ENCODE results near the gene GDA. TPM values are rescaled to one million over a fixed set of nuclear protein-coding genes. Genes with fewer than 3 reads are reported as not detected.

GDA gene
- total RNA-seq, 1 experiment from 2014 or later: 142 TPM

DNA sequence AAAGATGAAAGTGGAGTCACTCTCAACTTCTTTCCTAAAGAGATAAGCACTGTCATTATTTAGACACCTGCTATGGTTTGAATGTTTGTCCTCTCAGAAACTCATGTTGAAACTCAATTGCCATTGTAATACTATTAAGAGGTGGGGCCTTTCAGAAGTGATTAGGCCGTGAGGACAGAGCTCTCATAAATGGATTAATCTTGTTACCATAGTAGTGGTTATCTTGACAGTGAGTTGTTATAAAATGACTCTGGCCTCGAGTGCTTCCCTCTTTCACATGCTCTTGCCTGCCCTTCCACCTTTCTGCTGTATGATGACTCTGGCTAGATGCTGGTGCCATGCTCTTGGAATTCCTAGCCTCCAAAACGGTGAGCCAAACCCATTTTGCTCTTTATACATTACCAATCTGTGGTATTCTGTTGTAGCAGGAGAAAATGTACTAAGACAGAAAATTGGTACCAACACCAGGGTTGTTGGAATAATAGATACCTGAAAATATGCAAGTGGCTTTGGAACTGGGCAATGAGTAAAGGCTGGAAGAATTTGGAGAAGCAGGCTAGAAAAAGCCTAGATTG is 38.0 kb downstream of the GDA start:
- intact Hi-C loops (cut with micrococcal nuclease; ENCODE audit: unreplicated experiment): no loop called here
- POLR2A ChIA-PET (ENCODE audit: unreplicated experiment): no interaction called here
- 0 out of 2 replicates have a peak, but pooled peaks cover 9% of the 10 kb centered on the region for H3K79me2 ChIP-seq (ENCODE audit: low read depth)

GRCh38 chr9:72188232-72188631 is 39.0 kb downstream of the GDA start:
- no peak overlapping the region for H3K27ac ChIP-seq
- no peaks in the 10 kb centered on the region for H3K27me3 ChIP-seq (ENCODE audit: insufficient read depth, low read depth)
- ChIA-PET CTCF (no interaction called here), POLR2A (ENCODE audit: unreplicated experiment) (no interaction called here)
- TF ChIP-seq EZH2 (IDR thresholded peaks at IDR 0.05; ENCODE audit: low read depth) (no peak), CTCF (conservative IDR thresholded peaks at IDR 0.05) (no peak)
- no peak for DNase-seq
- 0 out of 2 replicates have a peak, but pooled peaks cover 9% of the 10 kb centered on the region for H3K79me2 ChIP-seq (ENCODE audit: low read depth)
- H3K9me3 ChIP-seq (ENCODE audit: insufficient read depth, low read depth): no peaks in the 10 kb centered on the region
- H3K36me3 ChIP-seq (ENCODE audit: low read depth): no peaks in the 10 kb centered on the region
- H3K9me2 ChIP-seq (ENCODE audit: insufficient read depth): no peaks in the 10 kb centered on the region
- no peak overlapping the region for H2AFZ ChIP-seq
- H3F3A ChIP-seq (ENCODE audit: insufficient read depth, low read depth): no peaks in the 10 kb centered on the region
- H4K20me1 ChIP-seq (ENCODE audit: insufficient read depth): no peaks in the 10 kb centered on the region
- no peak overlapping the region for H3K4me2 ChIP-seq
- no TSS peak for BruUV-seq (replicated peaks)
- no peaks in the 10 kb centered on the region for H3K4me1 ChIP-seq (replicated peaks; ENCODE audit: insufficient read depth)
- H3K4me3 ChIP-seq: no peak overlapping the region
- intact Hi-C loops (cut with micrococcal nuclease; ENCODE audit: unreplicated experiment): no loop called here

More for the DNA sequence above, 38.0 kb downstream of the GDA start:
- Histone ChIP-seq H3K9me3 (ENCODE audit: insufficient read depth, low read depth) (no peaks in the 10 kb centered on the region), H3K27ac (no peak overlapping the region), H3K4me3 (no peak overlapping the region), H3K4me1 (replicated peaks; ENCODE audit: insufficient read depth) (no peaks in the 10 kb centered on the region), H3K36me3 (ENCODE audit: low read depth) (0 out of 2 replicates have a peak, but pooled peaks cover under 1% of the 10 kb centered on the region), H3K9me2 (ENCODE audit: insufficient read depth) (no peaks in the 10 kb centered on the region), H3K27me3 (ENCODE audit: insufficient read depth, low read depth) (no peaks in the 10 kb centered on the region), H3K4me2 (no peak overlapping the region), H2AFZ (no peak overlapping the region), H3F3A (ENCODE audit: insufficient read depth, low read depth) (no peaks in the 10 kb centered on the region), H4K20me1 (ENCODE audit: insufficient read depth) (no peaks in the 10 kb centered on the region)
- no peak for TF ChIP-seq CTCF (conservative IDR thresholded peaks at IDR 0.05)
- no peak for TF ChIP-seq EZH2 (IDR thresholded peaks at IDR 0.05; ENCODE audit: low read depth)
- no peak for DNase-seq
- no TSS peak for BruUV-seq (replicated peaks)
- CTCF ChIA-PET: no interaction called here

- H3K27me3 ChIP-seq (ENCODE audit: insufficient read depth, low read depth): no peaks in the 10 kb centered on the region
- H3F3A ChIP-seq (ENCODE audit: insufficient read depth, low read depth): no peaks in the 10 kb centered on the region
- no peak overlapping the region for H3K27ac ChIP-seq
- DNase-seq: peak in 1 of 2 experiments; percentile 10
- BruUV-seq (replicated peaks): no TSS peak
- no peak for TF ChIP-seq CTCF (conservative IDR thresholded peaks at IDR 0.05)
- no peak for TF ChIP-seq EZH2 (IDR thresholded peaks at IDR 0.05; ENCODE audit: low read depth)
- no peak overlapping the region for H3K4me3 ChIP-seq
- H3K36me3 ChIP-seq (ENCODE audit: low read depth): no peaks in the 10 kb centered on the region
- CTCF ChIA-PET: interaction anchor here (1.4 kb wide), 1 partner anchor 17 kb away, joined by 17 read pairs; no protein-coding TSS in a partner anchor
- no peak overlapping the region for H2AFZ ChIP-seq
- POLR2A ChIA-PET (ENCODE audit: unreplicated experiment): no interaction called here
- intact Hi-C loops (cut with micrococcal nuclease; ENCODE audit: unreplicated experiment): no loop called here
- 0 out of 2 replicates have a peak, but pooled peaks cover 6% of the 10 kb centered on the region for H3K79me2 ChIP-seq (ENCODE audit: low read depth)
- no peaks in the 10 kb centered on the region for H3K4me1 ChIP-seq (replicated peaks; ENCODE audit: insufficient read depth)
- H3K9me2 ChIP-seq (ENCODE audit: insufficient read depth): no peaks in the 10 kb centered on the region; the same call in 1 of the 2 replicates
- H4K20me1 ChIP-seq (ENCODE audit: insufficient read depth): no peaks in the 10 kb centered on the region
- no peaks in the 10 kb centered on the region for H3K9me3 ChIP-seq (ENCODE audit: insufficient read depth, low read depth)
- H3K4me2 ChIP-seq: no peak overlapping the region
Observed at GRCh38 chr9:72193478-72193881, 44.2 kb downstream of the GDA start.
